ENCODE data around the gene MCTP2.

GRCh38 chr15:94360251-94360685 lies 128.9 kb downstream of the MCTP2 start:
- TF ChIP-seq POLR2A (IDR thresholded peaks at IDR 0.05): no peak
- TF ChIP-seq EP300 (IDR thresholded peaks at IDR 0.05): no peak
